ENCODE measurements around the gene NALCN.

DNA sequence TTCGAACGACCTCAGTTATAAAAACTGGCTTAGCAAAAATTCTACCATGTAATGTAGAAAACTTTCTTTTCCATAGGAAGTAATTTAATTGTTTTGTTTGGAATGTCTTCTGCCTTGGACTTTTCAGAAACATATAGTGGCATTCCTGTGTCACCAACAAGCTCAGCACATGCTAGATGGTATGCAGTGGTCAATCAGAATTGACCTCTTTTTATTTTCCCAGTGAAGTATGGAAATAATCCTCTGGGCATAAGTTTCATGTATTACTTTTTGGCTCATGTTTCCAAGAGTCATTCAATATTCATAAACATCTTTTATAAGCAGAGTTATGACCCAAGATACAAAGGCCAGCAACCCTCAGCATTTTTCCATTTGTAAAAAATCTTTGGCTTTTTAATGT is 33.6 kb downstream of the NALCN start:
- no peak for TF ChIP-seq CTBP1 (IDR thresholded peaks at IDR 0.05; ENCODE audit: borderline replicate concordance)
- no peak for TF ChIP-seq BHLHE40 (IDR thresholded peaks at IDR 0.05; ENCODE audit: borderline replicate concordance)
- no peak for TF ChIP-seq SUZ12 (IDR thresholded peaks at IDR 0.05)
- no peak for TF ChIP-seq FOXK2 (IDR thresholded peaks at IDR 0.05)
- no peak for TF ChIP-seq ARNT (IDR thresholded peaks at IDR 0.05)
- TF ChIP-seq TARDBP (IDR thresholded peaks at IDR 0.05), result no peak
- TF ChIP-seq HDGF (IDR thresholded peaks at IDR 0.05; ENCODE audit: borderline replicate concordance), result no peak
- TF ChIP-seq ZNF384 (IDR thresholded peaks at IDR 0.05), result no peak

Data from HEK293T (cell line).